Amygdala (tissue), 56 donors: ENCODE results near the gene CD302.
"Not testable (repeated sequence)": the region's sequence is repeated elsewhere in the genome, so short reads cannot be mapped to it uniquely, and the experiment has no call there.

Experiments
- DNase-seq, 56 donors: peaks; one replicate each; lab custom pipeline; 2025; lab: John Stamatoyannopoulos, UW

The CD302 gene

DNA sequence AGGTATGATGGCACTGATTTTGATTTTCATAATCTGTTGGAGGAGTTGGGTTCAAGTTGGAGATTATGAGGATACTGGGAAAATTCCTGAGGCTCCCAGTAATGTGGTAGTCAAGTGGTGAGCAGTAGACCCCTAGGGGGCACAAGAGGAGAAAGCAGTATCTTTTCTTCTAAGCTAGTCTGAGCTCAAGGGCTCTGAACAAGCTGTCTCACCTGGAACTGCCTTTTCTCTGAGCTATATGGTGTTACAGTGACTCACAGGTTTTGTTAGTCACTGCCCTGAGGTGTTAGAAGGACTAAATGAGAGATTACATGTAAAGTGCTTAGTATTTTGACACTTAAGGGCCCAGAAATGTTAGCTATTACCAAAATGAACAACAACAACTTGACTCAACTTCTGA is 42.2 kb downstream of the CD302 start:
- no peak for DNase-seq

- no peak for DNase-seq
Measured at GRCh38 chr2:159755014-159755413, 43.0 kb downstream of the CD302 start.

GRCh38 chr2:159753797-159754196 is 44.2 kb downstream of the CD302 start:
- DNase-seq: no peak

DNA sequence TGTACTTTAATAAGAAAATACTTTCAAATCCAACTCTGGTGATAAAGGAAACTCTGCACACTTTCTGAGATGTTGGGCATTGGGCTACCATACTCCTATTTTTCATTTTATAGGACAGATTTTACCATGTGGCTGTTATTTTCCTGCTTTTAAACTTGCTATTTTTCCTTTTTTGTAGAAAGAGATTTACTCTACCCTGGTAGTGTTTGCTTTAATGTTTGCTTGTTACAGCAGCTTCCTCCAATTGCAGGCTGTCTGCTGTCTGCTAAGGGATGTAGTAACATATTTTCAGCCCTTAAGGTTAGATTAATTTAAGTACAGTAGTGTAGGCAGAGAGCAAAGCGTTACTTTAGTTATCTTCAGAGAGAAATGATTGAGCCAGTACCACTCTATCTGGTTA is 47.1 kb downstream of the CD302 start:
- DNase-seq: no peak

DNA sequence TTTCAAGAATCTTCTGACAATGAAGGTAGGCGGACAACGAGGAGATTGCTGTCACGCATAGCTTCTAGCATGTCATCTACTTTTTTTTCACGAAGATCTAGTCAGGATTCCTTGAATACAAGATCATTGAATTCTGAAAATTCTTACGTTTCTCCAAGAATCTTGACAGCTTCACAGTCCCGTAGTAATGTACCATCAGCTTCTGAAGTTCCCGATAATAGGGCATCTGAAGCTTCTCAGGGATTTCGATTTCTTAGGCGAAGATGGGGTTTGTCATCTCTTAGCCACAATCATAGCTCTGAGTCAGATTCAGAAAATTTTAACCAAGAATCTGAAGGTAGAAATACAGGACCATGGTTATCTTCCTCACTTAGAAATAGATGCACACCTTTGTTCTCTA is 49.9 kb downstream of the CD302 start:
- no peak for DNase-seq

DNA sequence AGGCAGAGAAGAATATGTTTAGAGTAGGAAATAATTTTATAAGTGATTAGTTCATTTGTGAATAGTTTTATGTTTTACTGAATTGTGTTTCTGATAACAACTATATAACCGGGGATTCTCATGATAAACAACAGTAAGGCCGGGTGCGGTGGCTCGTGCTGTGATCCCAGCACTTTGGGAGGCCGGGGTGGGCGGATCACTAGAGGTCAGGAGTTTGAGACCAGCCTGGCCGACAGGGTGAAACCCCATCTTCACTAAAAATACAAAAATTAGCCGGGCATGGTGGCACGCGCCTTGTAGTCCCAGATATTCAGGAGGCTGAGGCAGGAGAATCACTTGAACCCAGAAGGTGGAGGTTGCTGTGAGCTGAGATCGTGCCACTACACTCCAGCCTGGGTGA is 52.8 kb downstream of the CD302 start:
- DNase-seq: not testable (repeated sequence)

DNA sequence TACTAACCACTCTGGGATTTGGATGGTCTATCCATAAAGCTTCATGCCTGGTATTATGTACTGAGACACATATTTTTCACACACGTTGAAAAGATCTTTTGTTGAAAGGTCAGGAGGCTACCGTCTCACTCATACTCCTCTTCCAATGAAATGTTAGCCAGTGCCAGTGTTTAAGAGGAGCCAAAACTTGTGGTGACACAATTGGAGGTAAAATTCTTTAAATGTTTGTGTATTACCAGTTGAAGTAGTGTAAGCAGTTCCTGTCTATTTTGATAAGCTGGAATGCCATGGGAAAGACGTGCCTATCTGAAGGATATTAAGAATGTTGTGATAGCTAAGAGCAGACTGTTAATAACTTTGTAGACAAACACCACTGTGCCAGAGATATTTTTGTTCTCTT is 53.6 kb downstream of the CD302 start:
- no peak for DNase-seq

- DNase-seq: no peak
Measured at GRCh38 chr2:159742846-159743245, 55.2 kb downstream of the CD302 start.

DNA sequence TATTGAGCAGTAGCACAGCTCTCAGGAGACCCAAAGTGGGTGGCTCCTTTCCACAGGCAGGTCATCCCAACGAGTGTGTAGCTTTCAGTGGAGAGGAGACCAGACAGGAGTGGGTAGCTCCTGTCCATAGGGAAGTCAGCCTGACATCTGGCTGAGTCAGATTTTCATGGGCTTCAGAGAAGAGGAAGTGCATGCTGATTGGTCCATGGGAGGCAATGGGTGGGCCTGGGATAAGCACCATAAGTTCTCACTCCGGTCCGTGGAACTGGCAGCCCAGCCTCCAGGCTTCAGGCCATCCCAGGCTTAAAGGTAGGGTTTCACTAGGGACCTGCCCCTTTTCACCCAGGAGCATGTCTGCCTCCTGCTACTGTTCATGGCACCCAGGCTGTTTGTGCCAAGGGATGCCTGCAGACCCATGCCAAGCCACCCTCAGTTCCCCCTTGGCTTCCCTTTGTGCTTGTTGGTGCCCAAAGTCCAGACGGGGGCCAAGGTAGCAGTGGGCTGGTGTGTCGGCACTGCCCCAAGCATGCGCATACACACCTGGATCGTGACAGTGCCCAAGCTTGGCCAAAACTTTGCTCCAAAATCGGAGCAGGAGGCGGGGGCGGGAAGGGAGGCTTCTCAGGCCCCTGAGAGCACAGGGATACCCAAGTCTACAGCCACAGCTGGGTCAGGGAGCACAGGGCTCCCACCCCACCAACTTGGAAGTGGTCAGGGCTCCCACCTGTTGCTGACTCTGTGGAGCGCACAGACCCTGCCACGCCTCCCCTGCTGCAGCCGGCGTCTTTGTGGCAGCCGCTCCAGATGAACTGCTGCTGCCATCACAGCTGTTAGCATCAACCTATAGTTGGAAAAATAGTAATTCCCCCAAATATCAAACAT is 59.3 kb downstream of the CD302 start:
- DNase-seq: no peak

DNA sequence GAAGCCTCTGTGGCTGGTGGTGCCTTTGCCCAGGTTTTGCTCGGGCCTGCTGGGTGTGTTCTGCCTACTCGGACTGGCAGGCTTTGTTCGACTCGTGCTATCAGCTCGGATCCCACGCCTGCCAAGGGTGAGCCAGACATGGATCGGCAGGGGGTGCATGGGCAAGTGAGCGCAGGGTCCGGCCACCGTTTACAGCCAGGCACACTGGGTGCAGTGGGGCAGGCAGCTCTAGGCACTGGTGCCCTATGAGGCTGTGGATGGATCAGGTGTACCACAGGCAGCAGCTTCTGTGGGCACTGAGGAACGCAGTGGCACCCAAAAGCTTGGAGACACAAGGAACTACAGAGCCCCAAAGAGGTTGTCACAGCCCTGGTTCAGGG is 60.1 kb downstream of the CD302 start:
- DNase-seq: no peak

GRCh38 chr2:159737292-159737916 is 60.6 kb downstream of the CD302 start:
- DNase-seq: no peak

- no peak for DNase-seq
Measured at GRCh38 chr2:159736048-159736447, 62.0 kb downstream of the CD302 start.

DNA sequence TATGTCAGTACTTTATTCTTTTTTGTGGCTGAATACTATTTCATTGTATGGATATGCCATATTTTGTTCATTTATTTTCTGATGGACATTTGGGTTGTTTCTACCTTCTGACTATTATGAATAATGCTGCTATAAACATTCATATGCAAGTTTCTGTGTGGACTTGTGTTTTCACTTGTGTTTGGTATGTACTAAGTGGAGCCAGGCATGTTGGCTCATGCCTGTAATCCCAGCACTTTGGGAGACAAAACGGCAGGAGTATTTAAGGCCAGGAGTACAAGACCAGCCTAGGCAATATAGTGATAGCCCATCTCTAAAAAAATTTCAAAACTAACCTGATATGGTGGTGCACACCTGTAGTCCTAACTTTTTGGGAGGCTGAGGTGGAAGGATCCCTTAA is 62.4 kb downstream of the CD302 start:
- DNase-seq: no peak

DNA sequence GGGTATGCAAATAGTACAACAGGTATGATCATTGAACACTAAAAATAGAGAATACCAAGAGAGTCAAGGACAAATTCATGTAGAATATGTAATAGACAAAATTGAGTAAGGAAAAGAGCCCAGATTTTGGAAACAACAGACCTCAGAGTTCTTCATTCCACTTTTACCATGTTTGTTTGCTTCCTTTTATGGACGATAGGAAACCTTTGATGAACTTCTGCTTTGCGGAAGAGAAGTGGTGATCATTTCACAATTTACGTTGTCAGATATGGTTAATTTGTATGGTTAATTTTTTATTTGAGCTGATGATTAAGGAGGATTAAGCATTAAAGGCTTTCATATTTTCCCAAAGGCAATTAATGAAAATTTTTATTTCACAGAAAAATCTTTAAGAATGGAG is 69.4 kb downstream of the CD302 start:
- DNase-seq: no peak

GRCh38 chr2:159725713-159726112 is 72.3 kb downstream of the CD302 start:
- DNase-seq: no peak

DNA sequence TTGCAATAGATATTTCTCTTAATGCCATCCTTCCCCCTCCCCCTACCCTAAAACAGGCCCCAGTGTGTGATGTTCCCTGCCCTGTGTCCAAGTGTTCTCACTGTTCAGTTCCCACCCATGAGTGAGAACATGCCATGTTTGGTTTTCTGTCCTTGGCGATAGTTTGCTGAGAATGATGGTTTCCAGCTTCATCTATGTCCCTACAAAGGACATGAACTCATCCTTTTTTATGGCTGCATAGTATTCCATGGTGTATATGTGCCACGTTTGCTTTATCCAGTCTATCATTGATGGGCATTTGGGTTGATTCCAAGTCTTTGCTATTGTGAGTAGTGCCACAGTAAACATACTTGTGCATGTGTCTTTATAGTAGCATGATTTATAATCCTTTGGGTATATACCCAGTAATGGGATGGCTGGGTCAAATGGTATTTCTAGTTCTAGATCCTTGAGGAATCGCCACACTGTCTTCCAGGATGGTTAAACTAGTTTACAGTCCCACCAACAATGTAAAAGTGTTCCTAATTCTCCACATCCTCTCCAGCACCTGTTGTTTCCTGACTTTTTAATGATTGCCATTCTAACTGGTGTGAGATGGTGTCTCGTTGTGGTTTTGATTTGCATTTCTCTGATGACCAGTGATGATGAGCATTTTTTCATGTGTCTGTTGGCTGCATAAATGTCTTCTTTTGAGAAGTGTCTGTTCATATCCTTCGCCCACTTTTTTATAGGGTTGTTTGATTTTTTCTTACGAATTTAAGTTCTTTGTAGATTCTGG is 73.0 kb downstream of the CD302 start:
- not testable (repeated sequence) for DNase-seq

DNA sequence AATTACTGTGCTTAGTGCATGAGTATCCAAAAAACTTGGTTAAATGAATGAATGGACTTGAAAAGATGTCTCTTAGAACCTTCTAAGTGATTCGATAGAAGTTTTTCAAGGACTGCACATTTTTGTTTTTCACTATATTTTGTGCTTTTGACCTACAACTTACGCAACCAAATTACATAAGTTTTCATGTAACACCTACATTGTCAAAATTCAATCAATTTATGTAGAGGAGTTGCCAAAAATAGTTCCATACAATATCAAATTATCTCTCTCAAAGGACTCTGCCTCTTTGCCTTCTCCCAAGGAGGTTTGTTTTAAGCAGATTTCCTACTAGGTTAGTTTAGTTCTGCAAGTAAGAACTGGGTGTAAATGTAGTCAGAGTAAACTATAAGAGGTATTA is 75.4 kb downstream of the CD302 start:
- DNase-seq: no peak

DNA sequence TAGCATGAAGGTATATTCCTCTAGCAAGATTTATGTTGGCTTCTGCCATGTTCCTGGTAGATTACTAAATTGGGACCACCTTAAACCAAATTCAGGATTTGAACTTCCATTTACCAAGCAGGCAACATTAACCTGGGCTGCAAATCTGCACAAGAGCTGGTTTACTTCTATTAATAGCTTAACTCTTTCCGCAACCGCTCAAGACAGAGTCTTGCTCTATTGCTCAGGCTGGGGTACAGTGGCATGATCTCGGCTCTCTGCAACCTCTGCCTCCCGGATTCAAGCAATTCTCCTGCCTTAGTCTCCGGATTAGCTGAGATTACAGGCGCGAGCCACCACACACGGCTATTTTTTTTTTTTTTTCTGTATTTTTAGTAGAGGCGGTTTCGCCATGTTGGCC is 77.3 kb downstream of the CD302 start:
- no peak for DNase-seq
